HG02759 (cell line): ENCODE measurements around the gene DUOXA1.
"Not testable (repeated sequence)": the region's sequence is repeated elsewhere in the genome, so short reads cannot be mapped to it uniquely, and the experiment has no call there.

Experiments used
- ATAC-seq: cut with Tn5 transposase; IDR thresholded peaks from one replicate; pipeline ENCODE4 v1.9.1; 2021; ENCODE audit warnings: mild to moderate bottlenecking, moderate library complexity; ENCODE audit not compliant: unreplicated experiment

DUOXA1 gene

DNA sequence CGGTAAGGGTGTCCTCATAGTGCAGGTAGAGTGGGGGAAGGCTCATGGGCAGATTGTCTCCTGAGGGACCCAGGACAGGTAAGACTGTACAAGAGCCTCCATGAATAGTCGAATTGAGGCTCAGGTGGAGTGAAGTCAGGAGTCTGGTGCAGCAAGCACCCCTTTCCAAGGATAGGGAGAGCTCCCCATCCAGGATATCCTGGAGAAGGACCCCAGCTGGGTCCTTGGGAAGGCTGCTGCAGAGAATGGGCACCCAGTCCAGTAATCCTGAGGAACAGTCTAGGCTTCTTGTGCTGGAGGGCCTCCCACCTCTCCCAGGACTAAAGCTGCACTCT lies 15.0 kb downstream of the DUOXA1 start:
- ATAC-seq, result no peak

DNA sequence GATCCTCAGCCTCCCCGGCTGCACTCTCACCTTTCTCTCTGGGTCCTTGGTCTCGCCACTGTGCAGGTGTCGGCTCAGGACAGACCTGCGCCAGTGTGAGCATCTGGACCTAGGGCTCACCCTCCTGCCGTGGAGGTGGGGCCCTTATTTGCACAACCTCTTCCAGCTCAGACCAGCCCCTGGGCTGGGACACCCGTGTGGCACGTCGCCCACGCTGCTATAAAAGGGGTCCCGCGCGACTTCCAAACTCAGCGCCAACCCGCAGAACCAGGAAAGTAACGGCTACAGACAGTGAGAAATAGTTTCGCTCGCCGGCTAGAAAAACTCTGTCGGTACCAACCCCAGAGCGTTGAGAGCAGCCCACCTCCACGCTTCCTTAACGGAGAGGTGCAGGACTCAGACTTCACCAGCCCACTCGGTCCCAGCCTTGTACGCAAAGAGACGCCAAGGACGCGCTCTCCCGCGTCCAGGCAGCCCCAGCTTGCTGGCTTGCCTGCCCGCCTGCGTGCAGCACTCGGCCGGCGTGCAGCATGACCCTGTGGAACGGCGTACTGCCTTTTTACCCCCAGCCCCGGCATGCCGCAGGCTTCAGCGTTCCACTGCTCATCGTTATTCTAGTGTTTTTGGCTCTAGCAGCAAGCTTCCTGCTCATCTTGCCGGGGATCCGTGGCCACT lies 15.5 kb downstream of the DUOXA1 start, which contains the start of the genes DUOX2 and DUOXA2:
DUOX2 (minus strand) TSS at position 97 of the 675 bp plus-strand sequence. CDS start 761 bp downstream, outside the sequence.
DUOXA2 (plus strand) TSS at position 251 of the 675 bp plus-strand sequence; CDS start at position 531, 280 bp downstream.
- ATAC-seq, result no peak

DNA sequence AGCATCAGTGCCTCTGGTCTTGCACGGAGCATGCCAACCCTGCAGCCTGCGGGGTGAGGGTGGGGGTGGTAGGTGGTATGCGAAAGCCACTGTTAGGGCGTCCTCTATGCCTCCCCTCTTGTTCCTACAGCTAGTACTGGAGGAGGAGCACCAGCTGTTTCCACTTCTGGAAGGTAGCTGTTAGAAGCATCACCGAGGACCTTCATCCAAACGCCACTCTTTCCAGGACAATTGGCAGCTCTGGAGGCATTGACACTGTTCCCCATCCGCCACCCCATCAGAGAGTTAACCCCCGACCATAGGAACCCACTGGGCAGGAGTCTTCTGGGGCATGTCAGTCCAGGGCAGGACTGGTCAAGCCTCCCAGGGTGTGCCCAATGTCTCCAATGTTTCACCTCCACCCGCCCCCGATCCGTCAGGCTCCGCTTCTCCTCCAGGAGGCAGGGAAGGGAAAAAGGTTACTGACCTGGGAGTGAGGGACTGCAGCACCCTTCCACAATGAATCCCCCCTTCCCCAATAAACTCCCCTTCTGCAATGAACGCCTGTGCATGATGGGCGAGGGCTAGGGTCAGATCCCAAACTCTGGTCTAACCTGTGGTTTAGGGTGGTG lies 16.2 kb downstream of the DUOXA1 start:
- ATAC-seq, result no peak

DNA sequence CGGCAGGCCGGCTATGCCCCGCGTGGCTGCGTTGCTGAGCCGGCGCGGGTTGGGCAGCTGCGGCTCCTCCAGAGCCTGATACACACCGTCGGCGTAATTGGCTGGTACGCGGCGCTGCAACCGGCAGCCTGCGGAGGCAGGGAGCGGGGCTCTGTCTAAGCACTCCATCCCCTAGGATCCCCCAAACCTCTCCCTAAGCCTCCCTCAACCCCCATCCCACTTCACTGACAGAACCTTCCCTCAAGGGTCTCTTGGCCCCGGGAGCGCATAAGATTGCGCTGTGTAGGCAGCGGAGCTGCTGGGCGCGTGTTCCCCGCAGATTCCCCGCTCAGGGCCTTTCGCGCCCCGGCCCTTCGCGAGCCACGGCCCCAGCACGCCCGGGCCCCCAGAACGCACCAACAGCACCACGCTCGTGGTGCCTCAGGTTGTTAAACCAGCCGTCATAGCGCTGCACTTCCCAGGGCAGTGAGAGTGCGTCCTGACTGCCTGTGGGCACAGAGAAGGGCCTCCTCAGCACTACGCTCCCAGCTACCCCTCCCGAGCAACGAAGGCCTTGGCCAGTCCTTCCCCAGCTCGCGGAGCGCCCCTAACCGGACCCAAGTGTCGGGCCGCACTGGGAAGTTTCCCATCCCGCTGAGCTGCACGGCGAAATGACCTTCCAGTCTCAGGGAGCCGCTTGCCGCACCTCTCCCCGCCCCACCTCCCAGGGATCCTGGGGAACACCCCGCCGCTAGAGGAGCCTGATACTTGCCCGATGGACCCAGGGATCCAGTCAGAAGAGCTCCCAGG lies 16.9 kb downstream of the DUOXA1 start:
- no peak for ATAC-seq

DNA sequence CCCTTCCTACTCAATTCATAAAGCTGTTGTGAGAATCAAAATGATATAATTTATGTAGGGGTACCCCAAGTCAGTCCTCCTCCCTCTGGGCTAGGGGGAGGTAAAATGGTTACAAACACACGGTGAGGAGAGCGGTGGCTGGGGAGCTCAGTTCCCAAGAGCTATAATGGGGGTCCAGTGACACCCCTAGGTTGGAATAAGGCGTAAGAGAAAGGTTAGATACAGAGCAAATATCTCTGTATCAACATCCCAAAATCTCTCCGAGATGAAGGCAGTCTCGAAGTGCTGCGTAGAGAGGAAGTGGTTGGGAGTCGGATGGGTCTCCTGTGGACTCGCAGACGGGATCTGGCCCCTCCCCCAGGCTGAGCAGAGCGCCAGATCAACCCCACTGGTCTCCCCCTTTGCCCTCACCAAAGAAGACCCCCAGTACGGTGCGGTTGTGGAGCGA lies 17.5 kb downstream of the DUOXA1 start:
- no peak for ATAC-seq

DNA sequence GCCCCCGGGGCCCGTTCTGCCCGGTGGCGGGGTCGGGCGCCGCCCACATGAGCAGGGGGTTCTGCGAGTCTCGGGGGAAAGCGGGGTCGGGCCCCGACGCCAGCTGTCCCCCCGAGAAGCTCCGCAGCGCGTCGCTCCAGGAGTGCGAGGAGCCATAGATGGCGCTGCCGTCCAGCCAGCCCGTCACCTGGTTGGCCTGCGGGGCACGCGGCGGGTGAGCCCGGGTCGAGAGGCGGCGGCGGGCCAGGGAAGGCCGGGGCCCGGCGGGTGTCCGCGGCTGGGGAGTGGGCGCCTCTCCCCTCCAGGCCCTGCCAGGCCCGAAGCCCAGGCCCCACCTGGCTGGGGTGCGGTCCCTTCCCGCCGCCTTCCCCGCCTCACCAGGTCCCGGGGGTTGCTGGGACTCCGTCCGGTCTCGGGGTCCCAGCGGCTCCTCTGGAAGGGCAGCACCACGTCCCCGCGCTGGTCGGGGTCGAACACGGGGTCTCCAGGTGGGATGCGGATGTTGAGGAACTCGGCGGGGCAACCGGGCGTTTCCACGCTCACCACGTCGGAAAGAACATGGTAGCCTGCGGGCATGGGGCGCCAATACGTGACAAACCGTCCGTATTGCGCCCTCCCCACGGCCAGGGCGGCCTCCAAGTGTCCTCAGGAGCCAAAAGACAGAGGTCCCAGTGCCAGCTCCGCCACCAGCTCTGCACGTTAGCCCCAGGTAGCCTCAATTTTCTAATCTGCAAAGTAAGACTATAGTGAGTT lies 18.1 kb downstream of the DUOXA1 start:
- no peak for ATAC-seq

DNA sequence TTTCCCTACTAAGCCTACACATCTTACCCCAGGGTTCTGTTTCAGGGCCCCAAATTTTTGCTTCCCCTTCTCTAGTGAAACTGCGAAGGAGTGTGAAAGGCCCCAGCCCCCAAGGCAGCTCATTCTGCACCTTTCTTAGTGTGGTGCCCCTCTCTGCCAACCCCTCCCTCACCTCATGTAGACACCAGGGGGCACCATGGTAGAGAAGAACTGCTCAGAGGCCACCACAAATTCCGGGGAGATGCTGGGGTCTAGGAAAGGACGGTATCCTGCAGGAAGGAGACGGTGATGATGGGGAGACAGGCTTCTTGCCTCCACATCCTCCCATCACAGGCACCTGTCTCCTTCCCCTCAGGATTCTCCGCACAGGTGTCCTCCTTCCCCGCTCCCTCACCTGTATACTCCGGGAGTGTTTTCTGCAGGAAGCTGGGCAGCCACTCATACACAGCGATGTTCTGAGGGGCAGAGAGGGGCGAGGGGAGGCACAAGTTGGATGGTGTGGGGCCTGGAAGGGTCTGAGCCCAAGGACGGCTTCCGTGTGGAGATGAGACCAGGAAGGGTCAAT lies 19.3 kb downstream of the DUOXA1 start:
- no peak for ATAC-seq

DNA sequence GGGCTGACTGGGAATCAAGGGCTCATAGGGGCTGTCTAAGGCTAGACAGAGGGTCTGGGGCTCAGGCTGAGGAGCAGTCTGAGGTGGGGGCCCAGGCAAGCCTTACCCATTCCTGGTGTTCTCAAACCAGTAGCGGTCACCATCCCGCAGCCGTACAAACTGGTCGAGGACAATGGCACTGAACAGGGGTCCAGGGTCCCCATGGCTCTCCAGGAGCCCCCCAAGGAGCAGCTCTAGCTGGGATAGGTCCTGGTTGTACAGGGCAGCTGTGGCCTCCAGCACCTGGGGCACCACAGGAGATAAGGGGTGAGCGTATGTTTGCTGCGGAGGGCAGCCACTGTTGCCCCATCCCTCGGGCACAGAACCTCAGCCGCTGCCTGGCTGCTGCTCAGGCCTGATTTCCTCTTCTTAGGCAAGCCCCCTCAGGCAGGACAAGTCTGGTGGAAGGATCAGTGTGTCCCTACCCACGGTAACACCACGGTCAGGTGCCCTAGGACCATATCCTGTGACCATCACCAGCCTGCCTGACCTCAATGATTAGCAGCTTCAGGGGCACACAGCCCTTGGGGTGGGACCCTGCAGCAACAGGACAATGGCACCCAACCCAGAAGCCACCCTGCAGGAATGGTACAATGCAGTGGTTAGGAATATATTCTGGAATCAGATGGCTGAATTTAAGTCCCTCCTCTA lies 21.6 kb downstream of the DUOXA1 start:
- ATAC-seq, result no peak

DNA sequence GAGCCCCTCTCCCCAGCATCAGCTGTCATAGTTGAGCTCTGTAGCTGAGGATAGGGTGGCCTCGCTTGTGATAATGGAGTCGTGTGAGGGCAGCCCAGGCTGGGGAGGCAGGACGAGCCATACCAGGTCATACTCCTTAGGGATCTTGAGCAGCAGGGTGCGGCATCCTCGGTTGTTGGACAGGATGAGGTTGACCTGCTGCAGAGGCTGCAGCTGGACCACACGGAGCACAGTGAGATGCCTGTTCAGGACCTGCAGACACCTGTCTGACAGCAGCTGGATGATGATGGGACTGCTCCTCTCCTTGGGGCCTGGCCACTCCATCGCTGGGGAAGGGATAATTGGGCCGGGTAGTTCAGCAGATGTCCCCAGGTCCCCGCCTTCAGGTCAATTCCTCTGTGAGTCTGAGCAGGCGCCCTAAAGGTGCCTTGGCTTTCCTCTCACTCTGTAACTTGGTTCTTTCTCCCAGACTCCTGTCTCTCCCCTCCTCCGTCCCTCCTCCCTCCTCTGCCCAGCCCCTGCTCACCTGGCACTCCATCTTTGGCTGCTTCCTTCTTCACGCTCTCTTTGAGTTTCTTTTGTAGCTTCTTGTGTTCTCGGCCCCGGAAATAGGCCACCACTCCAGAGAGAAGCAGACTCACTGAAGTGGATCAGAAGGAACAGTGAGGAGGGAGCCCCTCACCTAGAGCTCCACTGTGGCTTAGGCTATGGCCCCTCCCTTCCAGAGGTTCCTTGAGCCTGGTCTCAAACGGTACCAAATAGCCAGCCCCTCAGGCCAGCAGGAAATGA lies 23.5 kb downstream of the DUOXA1 start:
- ATAC-seq, result no peak

DNA sequence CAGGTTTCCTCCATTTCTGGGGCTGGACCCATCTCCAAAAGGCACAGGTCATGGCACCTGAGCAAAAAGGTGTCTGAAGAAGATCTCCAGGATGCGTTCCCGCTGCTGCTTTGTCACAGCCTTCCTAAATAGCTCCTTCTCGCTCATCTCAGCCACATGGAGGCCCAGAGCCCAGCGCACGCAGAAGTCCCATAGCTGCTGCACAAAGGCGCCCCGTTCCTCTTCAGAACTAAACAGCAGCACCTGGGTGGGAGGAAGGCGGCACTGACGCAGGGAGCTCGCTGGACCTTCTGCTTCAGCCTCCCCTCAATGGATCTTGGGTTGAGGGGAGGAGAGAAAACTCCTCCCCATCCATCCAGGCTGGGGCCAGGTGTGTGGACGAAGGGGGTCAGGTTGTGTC lies 24.1 kb downstream of the DUOXA1 start:
- ATAC-seq, result no peak

DNA sequence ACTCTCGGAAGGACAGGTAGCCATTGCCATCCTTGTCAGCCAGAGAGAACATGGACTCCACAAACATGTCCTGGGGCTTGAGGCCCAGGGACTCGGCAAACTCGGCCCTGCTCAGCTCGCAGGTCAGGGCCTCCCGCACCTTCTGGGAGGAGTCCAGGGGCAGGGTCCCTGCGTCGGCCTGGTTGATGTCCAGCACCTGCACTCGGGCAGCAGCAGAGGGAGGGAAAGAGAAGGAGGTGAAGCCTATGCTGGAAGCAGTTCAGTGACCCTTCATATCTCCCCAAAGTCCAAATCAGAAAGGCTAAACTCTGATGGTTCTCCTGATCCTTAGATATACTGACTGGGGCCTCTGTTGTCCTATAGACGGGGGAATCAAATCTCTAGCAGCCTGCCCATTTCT lies 25.5 kb downstream of the DUOXA1 start:
- not testable (repeated sequence) for ATAC-seq

DNA sequence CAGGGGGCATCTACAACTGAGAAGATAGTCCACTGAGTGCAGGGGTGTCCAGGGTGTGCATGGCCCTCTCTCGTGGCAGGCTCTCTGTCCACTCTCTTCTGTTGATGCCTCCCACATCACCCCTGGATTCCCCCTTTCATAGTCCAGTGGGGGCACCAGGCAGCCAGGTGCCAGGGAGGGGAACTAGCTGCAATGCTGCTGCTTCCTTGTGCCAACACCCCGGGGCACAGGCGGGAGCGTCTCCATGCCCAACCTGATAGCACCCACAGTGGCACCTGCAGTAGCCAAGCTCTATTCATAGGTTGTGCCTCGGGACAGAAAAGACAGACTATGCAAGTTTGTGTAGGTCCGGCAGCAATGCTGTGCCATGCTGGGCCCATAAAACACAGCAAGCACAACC lies 27.5 kb downstream of the DUOXA1 start:
- ATAC-seq, result no peak

DNA sequence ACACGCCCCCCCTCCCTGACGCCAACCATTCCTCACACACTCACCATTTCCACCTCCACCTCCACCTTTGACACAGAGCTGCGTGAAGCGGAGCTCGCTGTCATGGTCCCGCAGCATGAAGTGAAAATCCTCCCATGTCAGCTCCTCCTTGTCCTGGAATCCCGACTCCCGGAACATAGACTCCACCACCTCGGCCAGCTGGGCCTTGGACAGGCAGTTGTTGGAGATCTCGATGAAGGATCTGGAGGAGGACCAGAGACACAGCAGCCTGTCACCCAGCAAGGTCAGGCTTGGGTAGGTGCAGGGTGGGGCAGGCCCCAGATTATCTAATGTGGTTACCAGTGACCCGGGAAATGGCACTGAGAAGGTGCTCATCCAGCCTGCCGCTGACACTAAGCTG lies 27.9 kb downstream of the DUOXA1 start:
- no peak for ATAC-seq

DNA sequence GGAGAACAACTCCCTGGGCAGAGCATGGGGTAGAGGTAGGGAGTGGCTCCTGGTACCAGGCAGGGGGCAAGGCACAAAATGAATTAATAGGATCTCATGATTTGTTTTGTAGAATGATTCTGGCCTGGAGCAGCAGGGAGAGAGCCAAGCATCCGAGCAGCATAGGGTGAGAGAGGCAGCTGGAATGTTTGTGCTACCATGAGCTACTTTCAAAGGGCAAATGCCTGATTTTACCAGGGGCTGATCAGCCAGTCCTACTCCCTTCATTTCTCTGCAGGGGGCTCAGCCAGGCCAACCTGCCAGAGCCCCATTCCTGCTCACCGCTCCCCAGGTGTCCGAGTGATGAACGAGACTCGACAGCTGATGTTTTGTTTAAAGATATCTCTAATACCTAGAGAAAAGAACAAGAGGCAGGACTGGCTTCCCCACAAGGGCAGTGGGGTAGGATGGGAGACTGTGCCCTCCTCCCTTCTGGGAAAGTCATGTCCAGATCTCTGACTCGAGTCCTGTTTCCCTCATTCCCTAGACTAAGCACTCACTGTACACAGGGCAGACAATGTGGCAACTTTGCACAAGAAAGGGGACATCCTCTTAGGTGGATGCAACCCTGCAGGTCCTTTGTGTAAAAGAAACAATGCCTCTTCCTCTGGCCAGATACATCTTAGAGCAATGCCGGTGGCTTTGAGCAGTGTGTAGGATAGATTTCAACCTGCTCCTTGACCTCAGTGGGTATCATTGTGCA lies 28.6 kb downstream of the DUOXA1 start:
- ATAC-seq, result no peak

DNA sequence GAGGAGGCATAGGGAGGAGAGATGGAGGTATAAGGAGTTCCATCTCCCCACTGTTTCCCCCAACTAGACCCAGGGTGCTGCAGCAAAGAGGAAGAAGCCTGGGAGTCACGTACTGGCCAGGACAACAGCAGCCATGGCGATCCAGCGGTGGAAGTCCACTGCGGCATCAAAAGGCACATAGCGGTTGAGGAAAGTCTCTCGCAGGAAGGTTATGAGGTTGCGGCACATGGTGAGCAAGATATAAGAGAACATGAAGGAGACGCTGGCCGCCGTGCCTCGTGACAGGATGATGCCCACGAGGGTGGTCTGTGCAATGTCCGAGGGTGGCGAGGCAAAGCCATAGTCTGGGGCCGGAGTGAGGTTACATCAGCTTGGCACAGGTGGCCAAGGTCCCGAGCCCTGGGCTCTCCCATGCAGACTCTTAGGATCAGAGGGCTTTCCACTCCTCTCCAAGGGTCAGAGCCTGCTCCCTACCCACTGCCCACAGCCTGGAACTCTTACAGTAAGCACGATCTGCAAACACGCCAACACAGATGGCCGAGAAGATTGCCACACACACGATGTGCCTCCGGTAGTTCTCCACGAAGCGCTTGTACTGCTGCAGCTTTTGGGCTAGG lies 30.0 kb downstream of the DUOXA1 start:
- no peak for ATAC-seq

DNA sequence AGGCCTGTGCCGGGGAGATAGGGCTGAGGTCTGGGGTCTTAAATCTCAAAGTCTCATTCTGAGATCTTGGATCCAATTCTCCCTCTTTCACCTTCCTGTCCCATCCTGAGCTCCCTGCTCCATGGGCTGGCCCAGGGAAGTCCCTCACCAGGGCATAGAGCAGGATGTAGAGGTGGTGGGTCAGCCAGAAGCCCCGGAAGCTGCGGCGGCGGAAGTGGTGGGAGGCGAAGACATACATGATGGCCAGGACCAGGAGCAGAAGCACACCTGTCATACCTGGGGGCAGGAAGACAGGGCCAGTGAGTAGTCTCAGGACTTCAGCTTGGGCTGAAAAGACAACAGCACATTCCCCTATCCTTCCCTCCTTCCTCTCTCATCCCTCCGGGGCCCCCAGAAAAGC lies 32.2 kb downstream of the DUOXA1 start:
- ATAC-seq, result no peak

DNA sequence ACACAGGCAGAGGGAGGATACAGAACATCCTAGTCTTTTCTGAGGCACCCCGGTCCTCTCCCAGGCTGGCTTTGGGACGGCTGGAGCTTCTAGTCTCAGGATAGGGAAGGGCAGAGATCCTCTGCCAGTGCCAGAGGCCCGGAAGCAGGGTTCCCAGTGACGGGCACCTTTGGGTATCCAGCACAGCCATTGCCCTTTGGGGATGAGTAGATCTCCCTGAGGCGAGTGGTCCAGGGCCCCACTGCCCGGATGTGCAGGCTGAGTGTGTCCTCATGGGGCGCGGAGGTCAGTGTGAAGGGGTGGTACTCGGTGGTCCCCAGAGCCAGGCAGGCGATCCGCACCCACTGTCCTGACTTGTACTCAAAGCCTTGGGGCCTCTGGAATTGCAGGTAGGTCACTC lies 34.0 kb downstream of the DUOXA1 start:
- ATAC-seq, result no peak

DNA sequence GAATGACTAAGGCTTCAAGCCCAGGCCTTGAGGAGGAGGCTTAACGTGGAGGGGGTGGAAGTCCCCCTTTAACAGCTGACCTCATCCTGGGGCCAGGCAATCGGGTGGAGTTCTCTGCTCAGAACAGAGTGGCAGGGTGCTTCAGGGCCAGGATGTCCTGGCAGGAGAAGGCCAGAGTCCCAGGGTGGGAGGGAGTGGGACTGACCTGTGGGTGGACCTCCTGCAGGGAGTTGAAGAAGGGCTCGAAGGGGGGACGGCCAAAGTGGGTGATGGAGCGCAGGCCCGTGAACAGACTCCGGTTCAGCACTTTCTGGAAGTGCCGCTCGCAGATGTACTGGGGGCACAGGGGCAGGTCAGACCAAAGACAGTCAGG lies 35.3 kb downstream of the DUOXA1 start:
- no peak for ATAC-seq
